GM08714 (cell line): ENCODE results near the gene SPATA17.
"Not testable (repeated sequence)": the region's sequence is repeated elsewhere in the genome, so short reads cannot be mapped to it uniquely, and the experiment has no call there.

ENCODE experiments used
- H3K4me3 ChIP-seq: fragments of 200-500 bp; sonication (Bioruptor generic); 2 replicates; pipeline ENCODE4 v1.5.1; 2014; ENCODE audit warnings: mild to moderate bottlenecking, low read length, inconsistent platforms
- ZNF274 ChIP-seq: IDR thresholded peaks from 2 replicates; pipeline ENCODE4 v1.6.1; 2012; ENCODE audit warnings: mild to moderate bottlenecking, low read depth, low read length

Gene SPATA17, protein sequence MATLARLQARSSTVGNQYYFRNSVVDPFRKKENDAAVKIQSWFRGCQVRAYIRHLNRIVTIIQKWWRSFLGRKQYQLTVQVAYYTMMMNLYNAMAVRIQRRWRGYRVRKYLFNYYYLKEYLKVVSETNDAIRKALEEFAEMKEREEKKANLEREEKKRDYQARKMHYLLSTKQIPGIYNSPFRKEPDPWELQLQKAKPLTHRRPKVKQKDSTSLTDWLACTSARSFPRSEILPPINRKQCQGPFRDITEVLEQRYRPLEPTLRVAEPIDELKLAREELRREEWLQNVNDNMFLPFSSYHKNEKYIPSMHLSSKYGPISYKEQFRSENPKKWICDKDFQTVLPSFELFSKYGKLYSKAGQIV

DNA sequence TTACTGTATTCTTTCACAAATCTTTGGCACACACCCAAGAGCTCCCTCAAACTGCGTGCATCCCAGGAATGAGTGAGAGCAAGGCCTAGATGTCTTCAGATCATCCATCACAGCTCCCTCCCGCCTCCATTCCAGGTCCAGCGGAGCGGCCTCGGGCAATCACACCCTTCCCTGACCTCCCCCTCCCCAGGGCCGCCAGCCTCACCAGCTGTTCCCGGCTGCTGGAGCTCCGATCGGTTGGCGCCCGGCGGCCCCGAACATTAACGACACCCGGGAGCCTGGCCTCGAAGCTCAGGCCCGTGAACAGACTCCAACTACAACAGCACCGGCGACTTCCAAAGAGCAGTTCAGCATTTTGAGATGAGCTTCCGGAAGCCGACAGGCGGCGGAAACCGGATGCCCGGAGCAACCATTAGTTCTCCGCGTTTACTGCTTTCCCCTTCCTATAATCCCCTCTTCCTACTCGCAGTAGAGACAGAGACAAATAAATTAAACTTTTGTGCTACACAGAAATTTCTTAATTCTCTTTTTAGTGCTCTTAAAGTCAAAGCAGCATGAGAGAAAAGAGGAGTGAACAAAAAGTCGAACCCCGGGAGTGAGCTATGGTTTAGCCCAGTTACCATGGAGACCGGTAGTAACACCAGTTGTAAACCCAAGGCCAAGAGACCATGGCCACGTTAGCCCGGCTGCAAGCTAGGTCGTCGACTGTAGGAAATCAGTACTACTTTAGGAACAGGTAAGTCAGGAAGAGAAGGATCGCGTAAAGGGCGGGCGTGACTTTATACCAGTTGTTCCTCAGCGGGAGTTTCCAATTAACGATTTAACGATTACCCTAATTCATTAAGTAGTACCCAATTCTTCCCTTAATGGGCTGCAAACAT lies at the start of gene SPATA17, which contains the start of gene GPATCH2:
Gene SPATA17, plus strand, starts transcription at position 634 of the 881 bp plus-strand sequence. Its CDS starts 35 bp downstream, at position 669.
Gene GPATCH2, minus strand, starts transcription at position 380 of the 881 bp plus-strand sequence. Its CDS starts 119 bp downstream, at position 261.
- no peak for TF ChIP-seq ZNF274
- peak within 1 kb of the TSS; percentile 79 for H3K4me3 ChIP-seq

DNA sequence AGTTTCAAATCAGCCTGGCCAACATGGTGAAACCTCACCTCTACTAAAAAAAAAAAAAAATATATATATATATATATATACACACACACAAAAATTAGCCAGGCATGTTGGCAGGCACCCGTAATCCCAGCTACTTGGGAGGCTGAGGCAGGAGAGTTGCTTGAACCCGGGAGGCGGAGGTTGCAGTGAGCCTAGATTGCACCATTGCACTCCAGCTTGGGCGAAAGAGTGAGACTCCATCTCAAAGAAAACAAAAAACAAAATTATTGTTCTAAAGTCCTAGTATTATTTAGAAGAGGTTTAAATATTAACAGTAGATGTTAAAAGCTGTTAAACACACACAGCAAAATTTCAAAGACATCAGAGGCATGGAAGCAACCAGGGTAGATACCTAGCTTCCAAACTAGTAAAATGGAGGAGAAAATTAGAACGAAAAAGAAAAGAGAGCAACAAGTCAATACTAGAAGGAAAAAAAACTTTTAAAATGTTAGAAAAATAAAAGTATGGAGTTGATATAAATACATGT lies 46.8 kb upstream of the SPATA17 start:
- not testable (repeated sequence) for H3K4me3 ChIP-seq

DNA sequence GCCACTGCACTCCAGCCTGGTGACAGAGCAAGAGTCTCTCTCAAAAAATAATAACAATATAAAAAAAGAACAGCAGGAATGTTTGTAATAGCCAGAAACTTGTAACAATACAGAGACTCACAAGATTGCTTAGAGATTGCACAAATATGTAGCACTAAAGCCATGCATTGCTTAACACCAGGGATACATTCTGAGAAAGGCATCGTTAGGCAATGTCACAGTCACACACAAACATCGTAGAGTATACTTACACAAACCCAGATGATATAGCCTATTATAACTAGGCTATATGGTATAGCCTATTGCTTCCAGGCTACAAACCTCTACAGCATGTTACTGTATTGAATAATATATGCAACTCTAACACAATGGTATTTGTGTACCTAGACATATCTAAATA lies 45.6 kb upstream of the SPATA17 start:
- no peak for TF ChIP-seq ZNF274
- H3K4me3 ChIP-seq: no peak overlapping the region

DNA sequence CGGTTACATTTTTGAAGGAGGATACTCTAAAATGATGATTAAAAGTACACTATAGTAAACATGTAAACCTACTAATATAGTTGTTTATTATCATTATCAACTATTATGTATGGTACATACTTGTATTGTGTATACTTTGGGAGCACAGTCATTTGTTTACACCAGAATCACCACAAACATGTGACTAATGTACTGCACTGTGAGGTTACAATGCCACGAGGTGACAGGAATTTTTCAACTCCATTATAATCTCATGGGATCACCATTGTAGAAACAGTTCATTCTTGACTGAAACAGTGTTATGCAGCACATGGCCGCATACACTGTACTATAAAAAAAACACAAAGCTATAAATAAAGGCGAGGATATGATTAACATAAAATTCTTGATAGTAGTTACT lies 44.6 kb upstream of the SPATA17 start:
- no peak overlapping the region for H3K4me3 ChIP-seq
- no peak for TF ChIP-seq ZNF274

DNA sequence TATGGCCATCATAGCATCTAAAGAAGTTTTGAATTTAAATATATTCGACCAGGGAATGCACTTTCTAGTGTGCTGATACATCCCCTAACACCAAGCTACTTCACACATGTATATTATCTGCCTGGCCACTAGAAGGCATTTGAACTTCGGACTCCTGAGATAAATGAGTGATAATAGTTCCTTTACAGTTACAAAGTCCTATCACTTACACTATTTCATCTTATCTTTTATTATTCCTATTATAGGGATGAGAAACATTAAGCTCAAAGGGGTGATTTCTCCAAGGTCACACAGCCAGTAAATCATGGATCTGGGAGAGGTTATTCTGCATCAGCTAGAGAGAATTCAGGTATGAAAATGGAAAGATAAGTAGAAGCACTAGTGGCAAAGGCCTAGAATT lies 40.5 kb upstream of the SPATA17 start:
- no peak for TF ChIP-seq ZNF274
- no peak overlapping the region for H3K4me3 ChIP-seq

DNA sequence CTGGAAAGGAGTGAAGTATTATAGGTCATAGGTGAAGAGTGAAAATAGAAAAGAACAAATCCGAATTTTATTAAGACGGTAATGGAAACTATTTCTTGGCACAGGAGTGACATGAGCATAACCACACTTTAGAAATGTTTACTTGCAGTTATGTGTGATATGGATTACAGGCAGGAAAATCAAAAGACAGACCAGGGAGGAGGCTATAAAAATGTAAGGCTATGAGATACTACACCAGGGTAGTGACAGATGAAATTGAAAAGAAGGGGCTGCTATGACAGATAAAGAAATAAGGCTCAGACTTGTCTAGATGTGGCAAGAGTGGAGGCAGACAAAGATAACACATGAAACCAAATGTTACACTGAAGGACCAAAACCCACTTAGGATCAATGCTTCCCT lies 32.0 kb upstream of the SPATA17 start:
- H3K4me3 ChIP-seq: no peak overlapping the region
- TF ChIP-seq ZNF274: no peak

DNA sequence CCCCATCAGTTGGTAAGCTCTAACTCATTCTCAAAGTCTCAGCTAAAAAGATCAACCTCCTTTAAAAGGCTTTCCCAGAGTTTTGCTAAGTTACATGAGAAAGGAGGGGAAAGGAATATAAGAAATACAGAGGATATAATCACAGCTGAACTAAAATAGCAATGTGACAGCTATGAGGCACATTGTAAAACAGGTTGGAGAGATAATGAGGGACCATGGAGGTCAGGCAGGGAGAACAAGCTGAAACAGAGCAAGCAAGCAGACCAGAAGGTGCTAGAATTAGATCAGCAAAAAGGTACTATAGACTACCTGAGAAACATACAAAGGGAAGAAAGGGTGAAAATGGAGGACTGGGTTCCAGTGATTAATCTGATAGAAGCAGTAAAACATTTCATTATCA lies 28.8 kb upstream of the SPATA17 start:
- no peak for TF ChIP-seq ZNF274
- no peak overlapping the region for H3K4me3 ChIP-seq

DNA sequence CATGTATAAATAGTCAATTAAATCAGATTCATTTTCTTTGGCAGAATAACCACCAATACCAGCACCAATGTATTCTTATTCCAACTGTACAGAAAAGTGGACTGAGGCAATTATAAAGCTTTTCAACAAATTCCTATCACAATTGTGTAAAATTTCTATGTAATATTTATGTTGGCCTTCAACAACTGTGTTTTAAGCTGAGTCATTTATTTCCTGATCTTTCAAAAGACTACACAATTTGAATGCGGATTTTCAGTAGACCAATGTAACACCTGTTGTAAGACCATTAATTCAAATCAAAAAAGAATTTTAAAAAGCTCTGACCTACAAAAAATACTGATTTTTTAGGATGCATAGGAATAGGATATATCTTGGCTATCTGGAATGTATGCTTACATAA lies 25.8 kb upstream of the SPATA17 start:
- no peak overlapping the region for H3K4me3 ChIP-seq
- TF ChIP-seq ZNF274: no peak

DNA sequence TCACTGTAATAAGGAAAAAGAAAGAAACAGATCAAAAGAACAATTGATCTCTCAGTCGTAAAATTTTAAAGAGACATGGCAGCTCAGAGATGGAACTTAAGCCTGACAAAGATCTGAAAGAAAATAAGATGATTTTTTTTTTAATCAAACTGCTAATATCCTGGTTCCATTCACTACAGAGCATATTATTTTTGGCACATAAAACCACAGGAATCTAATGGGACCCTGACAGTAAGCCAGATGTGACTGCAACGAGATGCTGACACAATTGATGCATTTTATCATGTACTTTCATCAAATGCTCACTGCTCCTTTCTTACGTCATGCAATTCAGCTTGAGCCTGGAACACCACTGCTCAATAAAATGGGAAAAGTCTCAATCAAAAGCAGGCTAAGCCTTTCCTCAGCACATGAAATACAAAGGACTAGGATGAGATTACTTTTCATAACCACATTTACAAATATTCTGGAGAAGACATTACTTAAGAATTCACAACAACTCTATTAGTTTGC lies 16.9 kb upstream of the SPATA17 start:
- TF ChIP-seq ZNF274: no peak
- no peak overlapping the region for H3K4me3 ChIP-seq

DNA sequence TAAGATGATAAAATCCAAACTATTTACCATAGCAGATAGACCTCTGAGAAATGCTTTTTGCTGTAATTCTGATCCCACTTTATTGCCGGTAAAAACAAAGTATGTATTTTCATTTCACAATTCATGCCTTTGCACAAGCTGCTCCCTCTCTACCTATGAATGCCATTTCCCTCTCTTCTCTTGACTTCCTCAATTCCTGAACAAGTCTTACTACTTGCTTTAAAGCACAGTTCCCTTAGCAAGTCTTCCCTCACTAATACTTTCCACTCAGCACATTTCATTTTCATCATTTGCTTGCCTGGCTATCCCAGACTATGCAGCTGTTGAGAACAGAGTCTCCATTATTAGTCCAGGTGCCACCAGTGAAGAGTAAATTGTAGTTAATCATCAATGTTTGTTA lies 14.0 kb upstream of the SPATA17 start:
- H3K4me3 ChIP-seq: no peak overlapping the region
- TF ChIP-seq ZNF274: no peak

DNA sequence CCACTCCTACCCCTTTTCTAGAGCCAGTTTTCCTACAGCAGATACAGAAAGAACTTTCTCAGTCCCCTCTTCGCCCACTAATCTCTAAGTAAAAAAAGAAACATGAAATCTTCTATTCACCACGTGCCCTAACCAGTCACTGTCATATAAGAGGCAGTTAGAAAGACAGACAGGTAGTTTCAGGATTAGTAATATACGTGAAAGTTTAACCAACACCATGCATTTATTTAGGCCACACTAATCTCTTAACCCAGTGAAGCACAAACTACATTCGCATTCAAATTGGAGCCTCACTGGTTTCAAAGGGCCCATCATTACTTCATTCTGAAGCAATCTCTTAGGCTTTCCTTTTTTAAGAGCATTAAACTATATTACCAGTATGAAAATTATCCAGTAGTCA lies 10.3 kb upstream of the SPATA17 start:
- no peak for TF ChIP-seq ZNF274
- H3K4me3 ChIP-seq: no peak overlapping the region

DNA sequence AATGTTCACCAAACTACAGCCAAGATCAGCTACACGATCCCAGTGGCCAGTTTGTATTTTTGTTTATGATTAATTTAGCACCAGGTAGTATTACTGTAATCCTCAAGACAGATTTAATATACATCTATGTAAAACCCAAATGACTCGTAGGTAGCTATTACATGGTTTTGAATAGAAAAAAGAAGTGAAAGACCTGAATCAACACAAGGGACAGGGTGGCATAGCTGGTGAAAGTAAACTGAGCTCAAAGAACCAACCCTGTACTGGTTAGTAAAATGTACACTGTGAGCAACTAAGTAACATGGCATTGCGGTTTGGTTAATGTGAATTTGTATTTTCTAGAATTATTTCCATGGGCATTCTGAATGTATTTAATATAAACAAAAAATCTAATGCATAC lies 9.1 kb upstream of the SPATA17 start:
- peak overlapping the region; percentile 34; the same call in 1 of the 2 replicates for H3K4me3 ChIP-seq
- TF ChIP-seq ZNF274: no peak

DNA sequence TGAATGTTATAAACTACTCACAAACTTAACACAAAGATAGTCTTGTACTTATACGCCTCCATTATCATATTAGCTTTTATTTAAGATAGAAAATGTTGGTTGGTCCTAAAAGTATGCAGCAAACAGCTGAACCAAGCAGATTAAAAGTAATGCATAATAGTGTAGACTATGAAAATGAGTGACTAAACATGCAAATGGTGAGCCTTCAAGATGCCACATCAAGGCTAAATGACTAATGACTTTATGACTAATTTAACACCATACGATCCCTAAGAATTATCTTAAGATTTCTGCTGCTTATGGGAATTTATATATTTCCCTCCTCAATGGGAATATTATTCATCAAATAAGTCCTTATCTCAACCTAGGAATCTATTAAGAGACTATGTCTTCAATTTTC lies 4.8 kb upstream of the SPATA17 start:
- no peak for TF ChIP-seq ZNF274
- H3K4me3 ChIP-seq: no peak overlapping the region

DNA sequence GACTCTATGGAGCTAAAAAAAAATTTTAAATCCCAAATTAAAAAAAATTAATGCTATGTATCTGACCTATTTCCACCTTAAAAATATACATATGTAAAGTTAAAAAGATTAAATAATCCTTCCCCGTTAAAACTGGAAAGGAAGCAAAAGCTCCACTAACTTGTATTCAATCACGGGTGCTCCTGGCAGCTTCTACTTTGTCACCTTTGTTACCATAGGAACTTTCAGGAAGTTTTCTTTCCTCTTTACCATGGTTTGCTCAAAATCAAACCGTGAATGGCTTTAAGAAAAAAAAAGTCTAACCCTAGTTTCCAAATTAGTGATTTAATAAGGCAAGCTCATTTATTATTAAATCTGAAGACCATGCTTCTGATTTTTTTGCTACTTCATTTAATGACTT lies 3.7 kb upstream of the SPATA17 start:
- TF ChIP-seq ZNF274: no peak
- H3K4me3 ChIP-seq: no peak overlapping the region
